Stimulated activated CD8-positive, alpha-beta memory T cell treated with anti-CD3 and anti-CD28 coated beads, Interleukin-12 subunit alpha, Interleukin-12 subunit beta, amount 100 ng/mL, for 24 hours (primary cell): ENCODE results near the gene SLC24A3.

Source experiments
- DNase-seq: peaks from one replicate; pipeline ENCODE4 v3.0.0-alpha.2; 2020; ENCODE audit errors: extremely low read depth

SLC24A3 gene

GRCh38 chr20:19302714-19303113 lies 90.3 kb downstream of the SLC24A3 start:
- no peak for DNase-seq

DNA sequence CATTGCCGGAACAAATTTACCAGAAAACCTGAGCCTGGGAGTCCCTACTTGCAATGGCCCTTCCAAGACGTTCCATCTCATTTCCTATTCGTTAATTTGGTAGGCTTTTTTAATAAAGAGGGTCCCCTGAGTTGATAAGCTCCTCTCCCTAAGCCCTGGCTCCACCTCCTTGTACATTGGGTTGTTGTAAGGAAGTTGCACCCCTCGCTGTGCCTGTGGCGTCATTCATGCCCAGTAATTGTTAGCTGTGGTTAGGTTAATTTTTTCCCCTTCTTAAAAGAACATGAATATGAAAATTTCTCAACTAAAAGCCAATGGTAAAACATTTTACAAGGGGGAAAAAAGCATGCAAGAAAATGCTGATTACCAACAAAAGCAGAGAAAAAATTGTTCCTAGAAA lies 91.9 kb downstream of the SLC24A3 start:
- DNase-seq, result no peak

DNA sequence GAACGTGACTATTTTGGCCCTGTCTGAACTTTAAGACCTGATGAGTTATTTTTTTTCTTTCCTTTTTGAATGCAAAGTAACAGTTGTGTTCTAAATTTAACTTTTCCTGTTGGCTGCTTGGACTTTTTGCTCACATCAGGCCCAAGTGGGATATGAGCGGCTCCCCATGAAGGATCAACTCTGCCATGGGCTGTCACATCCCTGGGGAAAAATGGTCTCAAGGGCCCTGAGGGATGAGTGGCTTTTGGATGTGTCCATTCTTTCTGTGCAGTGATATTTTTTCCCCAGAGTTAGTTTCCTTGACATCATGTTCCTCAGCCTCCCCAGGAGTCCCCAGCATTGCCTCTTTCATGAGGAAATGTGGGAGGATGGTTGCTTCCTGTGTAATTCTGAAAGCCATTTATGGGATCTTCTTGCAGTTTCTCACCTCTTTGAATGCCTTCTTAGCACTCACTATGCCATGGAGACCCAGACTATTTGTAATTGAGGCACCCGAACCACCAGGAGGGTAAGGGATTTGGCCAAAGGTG lies 92.5 kb downstream of the SLC24A3 start:
- no peak for DNase-seq

DNA sequence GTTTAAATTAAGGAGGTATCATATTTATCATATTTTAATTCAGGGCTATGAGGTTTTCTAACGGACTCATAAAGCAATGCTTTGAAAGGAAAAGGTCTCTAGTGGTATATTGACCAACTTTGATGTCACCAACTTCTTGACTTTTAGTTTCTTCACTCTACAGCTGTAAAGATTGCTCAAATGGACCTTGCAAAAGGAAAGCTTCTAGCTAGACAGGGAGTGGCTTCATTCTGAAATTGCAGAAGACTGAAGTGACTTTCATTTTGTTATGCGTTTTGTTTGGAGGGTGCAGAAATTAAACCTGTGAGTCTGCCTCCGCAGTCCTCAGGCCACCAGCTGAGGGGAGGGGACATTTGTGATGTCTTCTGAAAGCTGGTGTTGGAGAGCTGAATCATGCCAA lies 95.7 kb downstream of the SLC24A3 start:
- DNase-seq, result no peak

- no peak for DNase-seq
Observed at GRCh38 chr20:19310541-19310940, 98.1 kb downstream of the SLC24A3 start.

- no peak for DNase-seq
Observed at GRCh38 chr20:19313342-19314069, 101.1 kb downstream of the SLC24A3 start.

- no peak for DNase-seq
Observed at GRCh38 chr20:19314621-19315020, 102.2 kb downstream of the SLC24A3 start.

GRCh38 chr20:19317237-19318069 lies 105.0 kb downstream of the SLC24A3 start:
- no peak for DNase-seq

DNA sequence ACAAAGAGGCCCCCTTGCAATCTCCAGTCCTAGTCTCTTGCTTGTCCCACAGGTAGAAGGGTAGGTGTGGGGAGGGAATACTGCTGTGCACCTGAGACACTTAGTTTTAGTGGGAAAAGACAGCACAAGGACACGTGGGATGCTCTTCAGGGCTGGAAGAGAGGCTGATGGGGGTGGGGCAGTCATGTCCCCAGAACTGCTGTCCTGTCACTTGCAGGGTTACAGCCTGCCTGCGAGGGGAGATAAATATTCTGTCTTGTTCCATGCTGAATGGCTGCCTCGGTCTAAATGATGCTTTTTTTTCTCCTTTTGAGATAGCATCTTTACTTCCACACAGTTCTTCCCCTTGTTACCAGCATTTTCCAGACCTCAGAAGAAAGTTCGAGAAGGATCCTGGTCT lies 106.2 kb downstream of the SLC24A3 start:
- DNase-seq, result no peak

DNA sequence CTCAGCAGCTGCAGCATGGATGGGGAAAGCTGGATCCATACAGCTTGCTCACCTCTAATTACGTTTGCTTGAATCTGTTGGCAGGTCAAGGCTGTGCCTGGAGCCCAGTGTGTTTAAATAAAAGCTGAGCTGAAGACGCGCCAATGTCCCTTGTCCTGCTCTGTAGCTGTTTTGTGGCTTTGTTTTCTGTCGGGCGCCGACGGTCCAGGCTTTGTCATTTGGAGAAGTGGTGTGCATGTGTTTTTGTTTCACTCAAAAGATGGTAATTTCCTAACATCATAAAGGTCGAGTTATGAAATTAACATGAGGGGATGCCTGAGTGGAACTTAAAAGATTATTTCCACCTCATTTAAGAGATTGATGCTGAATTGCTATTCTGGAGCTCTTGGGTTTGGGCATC lies 107.6 kb downstream of the SLC24A3 start:
- DNase-seq, result no peak

DNA sequence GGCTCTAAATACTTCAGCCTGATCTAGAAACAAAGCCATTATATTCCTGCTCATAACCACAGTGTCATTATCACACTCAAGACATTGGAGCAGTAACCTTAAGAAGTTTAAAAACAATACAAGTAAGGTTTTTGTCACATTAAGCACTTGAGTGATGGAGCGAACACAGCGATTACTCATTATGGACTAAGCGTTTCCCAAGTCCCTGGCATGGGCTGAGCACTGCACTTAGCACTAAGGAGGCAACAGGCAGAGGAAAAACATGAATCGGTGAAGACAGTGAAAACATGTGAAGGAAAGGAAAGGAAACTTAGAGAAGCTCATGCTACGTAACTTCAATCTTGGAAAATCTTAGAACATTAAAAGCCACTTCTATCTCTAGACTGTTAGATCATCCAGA lies 108.7 kb downstream of the SLC24A3 start:
- DNase-seq, result no peak

DNA sequence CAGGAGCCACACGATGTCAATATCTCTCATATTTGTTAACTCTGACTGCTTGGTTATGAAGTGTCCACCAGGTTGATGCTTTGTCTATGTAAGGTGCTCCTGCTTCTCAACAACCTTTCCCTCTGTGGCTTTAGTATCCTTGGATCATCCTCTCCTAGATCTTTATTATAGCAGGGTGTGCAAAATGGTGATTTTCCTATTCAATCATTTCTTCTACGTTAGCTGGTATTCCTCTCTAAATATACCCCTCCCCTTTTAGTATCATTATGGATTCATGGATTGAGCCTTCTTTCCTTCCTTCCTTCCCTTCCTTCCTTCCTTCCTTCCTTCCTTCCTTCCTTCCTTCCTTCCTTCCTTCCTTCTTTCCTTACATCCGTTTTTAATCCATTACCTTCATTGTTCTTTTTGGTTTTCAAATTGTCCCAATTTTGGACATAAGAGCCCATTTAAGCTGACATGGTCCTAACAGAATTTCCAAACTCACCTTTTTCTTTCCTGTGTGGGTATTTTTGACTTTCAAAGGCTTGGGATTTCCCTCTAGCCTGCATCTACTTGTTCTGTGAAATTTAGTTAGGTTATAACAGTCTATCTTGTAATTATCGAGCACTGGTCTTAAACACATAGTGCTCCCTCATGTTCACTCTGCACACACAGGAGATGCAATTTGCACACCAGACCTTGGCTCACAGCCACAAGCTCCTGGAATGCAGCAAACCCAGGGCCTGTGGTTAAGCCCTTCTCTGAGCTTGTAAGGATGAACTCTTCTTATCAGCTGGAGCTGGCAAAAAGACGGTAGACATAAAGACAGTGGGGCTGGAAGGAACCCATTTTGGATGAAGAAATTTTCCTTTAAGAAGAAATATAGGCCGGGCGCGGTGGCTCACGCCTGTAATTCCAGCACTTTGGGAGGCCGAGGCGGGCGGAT lies 109.9 kb downstream of the SLC24A3 start:
- no peak for DNase-seq

DNA sequence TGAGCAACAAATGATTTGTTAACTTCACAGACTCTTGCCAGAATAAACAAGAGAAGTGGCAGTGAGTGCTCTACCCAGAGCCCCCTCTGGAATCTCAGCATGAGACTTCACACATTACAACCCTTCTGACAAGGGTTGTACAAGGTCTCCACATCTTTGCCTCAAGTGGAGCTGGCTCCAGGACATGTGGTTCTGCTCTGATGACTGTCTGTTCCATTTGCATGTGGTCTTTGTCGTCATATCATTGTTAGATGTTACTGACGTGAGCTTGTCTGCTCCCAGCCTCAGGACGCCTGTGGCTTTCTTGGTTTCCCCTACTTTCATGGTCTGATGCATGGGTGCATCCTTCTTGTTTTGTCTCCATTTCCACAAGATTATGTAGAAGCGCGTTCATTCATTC lies 115.0 kb downstream of the SLC24A3 start:
- no peak for DNase-seq

GRCh38 chr20:19328676-19329075 lies 116.2 kb downstream of the SLC24A3 start:
- no peak for DNase-seq

GRCh38 chr20:19330038-19330437 lies 117.6 kb downstream of the SLC24A3 start:
- DNase-seq, result no peak

- no peak for DNase-seq
Observed at GRCh38 chr20:19330731-19331130, 118.3 kb downstream of the SLC24A3 start.

GRCh38 chr20:19333563-19333962 lies 121.1 kb downstream of the SLC24A3 start:
- no peak for DNase-seq

- no peak for DNase-seq
Observed at GRCh38 chr20:19335341-19335740, 122.9 kb downstream of the SLC24A3 start.

DNA sequence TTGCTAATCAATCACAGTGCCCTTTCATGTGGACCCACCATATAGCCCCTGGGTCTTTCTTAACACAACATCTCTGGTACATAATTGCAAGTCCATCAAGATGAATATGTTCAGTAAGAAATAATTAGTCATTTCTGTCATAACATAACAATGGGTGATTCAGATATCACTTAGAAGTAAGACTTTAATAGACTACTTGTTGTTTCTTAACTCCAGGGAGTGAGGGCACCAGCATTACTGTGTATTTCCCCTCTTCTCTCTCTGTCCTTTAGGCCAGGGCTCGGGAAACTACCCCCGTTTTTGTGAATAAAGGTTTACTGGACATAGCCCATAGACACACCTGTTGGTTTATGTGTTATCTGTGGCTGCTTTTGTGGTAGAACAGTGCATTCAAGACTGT lies 123.5 kb downstream of the SLC24A3 start:
- no peak for DNase-seq

DNA sequence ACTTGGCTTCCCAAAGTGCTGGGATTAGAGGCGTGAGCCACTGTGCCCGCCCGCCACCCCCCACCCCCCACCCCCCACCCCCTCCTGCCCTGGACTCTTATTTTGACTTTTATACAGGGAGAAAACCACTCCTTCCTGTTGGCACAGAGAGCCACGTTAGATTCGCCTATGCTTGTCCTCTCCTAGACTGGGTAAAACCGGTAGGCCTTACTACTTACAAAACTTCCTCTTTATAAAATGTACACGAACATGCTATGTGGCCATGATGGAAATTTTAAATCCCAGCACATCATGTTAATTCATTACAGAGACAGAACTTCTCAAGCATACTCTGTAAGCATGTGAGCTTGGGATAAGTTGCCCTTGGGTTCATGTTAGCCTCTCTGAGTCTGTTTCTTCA lies 124.2 kb downstream of the SLC24A3 start:
- DNase-seq, result no peak

DNA sequence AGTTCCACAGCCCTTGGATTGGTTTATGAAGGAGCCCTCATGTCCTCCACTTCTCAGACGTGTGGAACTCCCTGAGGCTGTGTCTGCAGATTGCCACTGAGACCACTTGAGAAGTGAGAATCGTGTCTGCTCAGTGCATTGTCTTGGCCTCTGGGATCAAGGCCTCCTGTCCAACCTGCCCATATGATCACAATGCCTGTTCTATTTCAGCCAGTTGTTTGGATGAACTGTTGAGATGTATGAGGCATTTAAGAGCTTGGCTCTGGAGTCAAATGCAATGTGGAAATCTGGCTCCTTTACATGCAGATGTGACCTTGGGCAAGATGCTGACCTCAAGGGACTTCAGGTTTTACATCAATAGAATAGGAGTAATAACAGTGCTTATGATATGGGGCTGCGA lies 125.9 kb downstream of the SLC24A3 start:
- no peak for DNase-seq

GRCh38 chr20:19338960-19339359 lies 126.5 kb downstream of the SLC24A3 start:
- no peak for DNase-seq
